BJ (cell line): ENCODE measurements around the gene KRT15. TPM values are rescaled to one million over a fixed set of nuclear protein-coding genes. Genes with fewer than 3 reads are reported as not detected.

Experiments
- CTCF ChIA-PET: fragments of 350-600 bp; formaldehyde crosslinking; extraction: SDS; loops from one replicate; lab custom pipeline; 2021; ENCODE audit warnings: antibody characterized with exemption, inconsistent platforms; lab: Yijun Ruan, JAX
- POLR2A ChIA-PET: fragments of 300-600 bp; sonication (Branson Sonifier 250); formaldehyde crosslinking; extraction: SDS; loops from one replicate; lab custom pipeline; 2021; ENCODE audit warnings: antibody characterized with exemption; lab: Charles Lee
- DNase-seq: peaks from one replicate; pipeline ENCODE4 v3.0.0-alpha.2; 2011; ENCODE audit warnings: low read depth
- H3K27me3 ChIP-seq: 2 replicates; pipeline ENCODE4 v1.6.0; 2011; ENCODE audit warnings: low read length; ENCODE audit not compliant: control insufficient read depth, insufficient read depth
- H3K36me3 ChIP-seq: 2 replicates; pipeline ENCODE4 v1.5.1; 2011; ENCODE audit warnings: low read length; ENCODE audit not compliant: control insufficient read depth, insufficient read depth
- H3K4me3 ChIP-seq: 2 replicates; pipeline ENCODE4 v1.5.1; 2011; ENCODE audit warnings: low read depth, mild to moderate bottlenecking, control low read depth, low read length
- CTCF ChIP-seq: IDR thresholded peaks from 2 replicates; pipeline ENCODE4 v1.5.1; 2011; ENCODE audit warnings: low read depth, mild to moderate bottlenecking, control low read depth, inconsistent platforms, low read length, moderate library complexity; ENCODE audit not compliant: insufficient read depth
- polyA plus RNA-seq: library from polyadenylated mRNA; depleted of rRNA; stranded (reverse); fragments of >200 nt; gene quantifications from 2 replicates; pipeline ENCODE4 v1.2.3, GENCODE V29; 2011

KRT15 gene
- polyA plus RNA-seq, 1 experiment, result 2.7 TPM

DNA sequence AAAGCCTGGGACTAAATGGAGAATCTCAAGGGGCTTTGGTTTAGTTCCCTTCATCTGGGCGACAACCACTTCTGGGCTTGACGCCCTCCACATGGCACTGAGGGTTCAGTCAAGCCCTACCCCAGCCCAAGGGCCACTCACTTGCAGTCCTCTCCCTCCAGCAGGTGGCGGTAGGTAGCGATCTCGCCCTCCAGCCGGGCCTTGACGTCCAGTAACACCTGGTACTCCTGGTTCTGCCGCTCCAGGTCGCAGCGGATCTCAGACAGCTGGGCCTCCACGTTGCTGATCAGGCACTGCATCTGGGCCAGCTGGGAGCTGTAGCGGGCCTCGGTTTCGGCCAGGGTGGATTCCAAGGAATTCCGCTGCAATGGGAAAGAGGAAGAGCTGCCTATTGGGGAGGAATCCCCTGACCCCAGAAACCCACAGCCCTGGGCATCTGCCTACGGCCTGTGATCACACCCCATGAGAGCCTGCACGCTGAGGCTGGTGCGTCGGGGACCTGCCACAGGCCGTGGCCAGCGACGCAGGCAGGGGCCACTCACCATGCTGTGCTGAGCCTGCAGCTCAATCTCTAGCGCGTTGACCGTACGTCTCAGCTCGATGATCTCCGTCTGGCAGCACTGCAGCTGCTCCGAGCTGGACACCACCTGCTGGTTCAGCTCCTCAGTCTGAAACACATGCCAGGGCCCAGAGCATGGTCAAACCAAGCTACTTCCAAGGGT, 31.7 kb downstream of the KRT15 start:
- Histone ChIP-seq H3K4me3 (no peak overlapping the region), H3K27me3 (no peaks in the 10 kb centered on the region), H3K36me3 (no peaks in the 10 kb centered on the region)
- no peak for DNase-seq
- no peak for TF ChIP-seq CTCF
- CTCF ChIA-PET, result interaction anchor here (0.9 to 1.8 kb wide), 3 partner anchors 9 to 62 kb away, joined by 3 to 6 read pairs (median 5); no protein-coding TSS in a partner anchor
- POLR2A ChIA-PET, result no interaction called here

- ChIA-PET POLR2A (no interaction called here), CTCF (interaction anchor here (1.2 kb wide), 1 partner anchor 8 kb away, joined by 3 read pairs; no protein-coding TSS in a partner anchor)
- Histone ChIP-seq H3K36me3 (no peaks in the 10 kb centered on the region), H3K4me3 (no peak overlapping the region), H3K27me3 (no peaks in the 10 kb centered on the region)
- DNase-seq, result no peak
- no peak for TF ChIP-seq CTCF
Observed at GRCh38 chr17:41486316-41486715, 32.4 kb downstream of the KRT15 start.

GRCh38 chr17:41484920-41485904, 33.5 kb downstream of the KRT15 start:
- DNase-seq, result no peak
- H3K4me3 ChIP-seq, result no peak overlapping the region
- ChIA-PET CTCF (interaction anchor here (3.7 kb wide), 1 partner anchor 10 kb away, joined by 17 read pairs; no protein-coding TSS in a partner anchor), POLR2A (no interaction called here)
- no peaks in the 10 kb centered on the region for H3K27me3 ChIP-seq
- no peak for TF ChIP-seq CTCF
- no peaks in the 10 kb centered on the region for H3K36me3 ChIP-seq

DNA sequence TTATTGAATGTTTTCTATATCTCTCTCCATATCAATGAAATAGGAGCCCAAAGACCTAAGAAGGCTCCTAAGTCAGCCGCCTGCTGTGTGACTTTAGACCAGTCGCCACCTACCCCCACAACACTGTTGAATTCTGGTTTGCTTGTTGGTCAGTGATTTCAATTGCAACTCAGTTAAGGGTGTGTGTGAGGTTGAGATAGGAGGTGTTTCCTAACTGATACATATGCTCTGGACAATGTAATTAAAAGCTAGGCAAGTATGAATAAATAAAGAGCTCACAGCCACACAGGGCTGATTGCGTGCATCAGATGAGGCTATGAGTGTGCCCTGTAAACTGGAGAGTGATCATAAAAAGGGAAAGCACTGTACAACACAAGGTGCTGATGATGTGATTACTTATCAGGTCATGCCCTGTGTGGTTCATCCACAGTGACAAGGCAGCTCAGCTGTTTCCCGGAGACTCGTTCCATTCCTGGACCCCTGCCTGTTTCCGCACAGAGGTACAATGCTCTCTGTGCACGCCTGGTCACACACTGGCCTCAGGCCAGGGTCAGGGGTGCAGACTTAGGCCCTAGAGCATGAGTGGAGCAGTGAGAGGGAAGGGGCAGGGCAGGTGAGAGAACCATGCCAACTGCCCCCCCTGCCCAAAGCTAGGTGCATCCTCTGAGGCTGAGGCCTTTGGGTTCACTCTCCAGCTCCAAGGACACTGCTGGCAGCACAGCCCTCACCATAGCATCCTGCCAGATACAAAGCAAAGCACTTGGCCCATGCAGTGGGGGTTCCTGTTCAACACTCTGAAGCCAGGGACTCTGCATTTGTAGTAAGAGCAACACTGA, 34.5 kb downstream of the KRT15 start:
- no peak for TF ChIP-seq CTCF
- Histone ChIP-seq H3K4me3 (no peak overlapping the region), H3K36me3 (no peaks in the 10 kb centered on the region), H3K27me3 (no peaks in the 10 kb centered on the region)
- POLR2A ChIA-PET, result no interaction called here
- CTCF ChIA-PET, result interaction anchor here (1.0 to 3.7 kb wide), 2 partner anchors 11 to 78 kb away, joined by 3 to 17 read pairs; no protein-coding TSS in a partner anchor
- DNase-seq, result no peak
